ENCODE data around the gene KLHL3. TPM values are rescaled to one million over a fixed set of nuclear protein-coding genes. Genes with fewer than 3 reads are reported as not detected.
A peak's percentile ranks its signal among the peaks of the same experiment; 100 is the strongest.

Gene KLHL3
- total RNA-seq, 1 donor from 2014 or later: 6.8 TPM

DNA sequence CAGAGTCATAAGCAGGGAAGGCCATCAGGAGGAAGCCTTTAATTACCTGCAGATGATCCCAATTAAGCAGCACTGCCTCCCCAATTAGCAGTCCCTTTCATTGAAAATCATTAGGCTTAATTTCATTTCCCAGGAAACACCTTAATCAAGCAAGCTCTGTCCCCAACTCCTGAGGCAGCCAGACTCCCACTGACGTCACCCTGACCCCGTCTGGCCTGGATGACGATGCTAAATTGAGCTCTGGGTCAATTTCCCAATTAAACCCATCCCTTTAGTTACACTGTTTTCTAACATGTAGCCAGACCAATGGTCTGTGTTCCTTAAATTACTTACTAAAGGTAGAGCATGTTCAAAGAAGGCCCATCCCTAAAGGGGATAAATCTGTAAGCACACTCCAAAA, 152.8 kb downstream of the KLHL3 start:
- Histone ChIP-seq H3K27me3 (no peaks in the 10 kb centered on the region), H3K4me3 (no peak overlapping the region), H3K9me3 (no peaks in the 10 kb centered on the region), H3K4me1 (no peaks in the 10 kb centered on the region), H3K36me3 (no peaks in the 10 kb centered on the region), H3K27ac (no peak overlapping the region)
- intact Hi-C loops (cut with DNase I): no loop called here
- DNase-seq (no peak), ATAC-seq (no peak)
- TF ChIP-seq, protein P1, sequence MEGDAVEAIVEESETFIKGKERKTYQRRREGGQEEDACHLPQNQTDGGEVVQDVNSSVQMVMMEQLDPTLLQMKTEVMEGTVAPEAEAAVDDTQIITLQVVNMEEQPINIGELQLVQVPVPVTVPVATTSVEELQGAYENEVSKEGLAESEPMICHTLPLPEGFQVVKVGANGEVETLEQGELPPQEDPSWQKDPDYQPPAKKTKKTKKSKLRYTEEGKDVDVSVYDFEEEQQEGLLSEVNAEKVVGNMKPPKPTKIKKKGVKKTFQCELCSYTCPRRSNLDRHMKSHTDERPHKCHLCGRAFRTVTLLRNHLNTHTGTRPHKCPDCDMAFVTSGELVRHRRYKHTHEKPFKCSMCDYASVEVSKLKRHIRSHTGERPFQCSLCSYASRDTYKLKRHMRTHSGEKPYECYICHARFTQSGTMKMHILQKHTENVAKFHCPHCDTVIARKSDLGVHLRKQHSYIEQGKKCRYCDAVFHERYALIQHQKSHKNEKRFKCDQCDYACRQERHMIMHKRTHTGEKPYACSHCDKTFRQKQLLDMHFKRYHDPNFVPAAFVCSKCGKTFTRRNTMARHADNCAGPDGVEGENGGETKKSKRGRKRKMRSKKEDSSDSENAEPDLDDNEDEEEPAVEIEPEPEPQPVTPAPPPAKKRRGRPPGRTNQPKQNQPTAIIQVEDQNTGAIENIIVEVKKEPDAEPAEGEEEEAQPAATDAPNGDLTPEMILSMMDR (IDR thresholded peaks at IDR 0.05): no peak

DNA sequence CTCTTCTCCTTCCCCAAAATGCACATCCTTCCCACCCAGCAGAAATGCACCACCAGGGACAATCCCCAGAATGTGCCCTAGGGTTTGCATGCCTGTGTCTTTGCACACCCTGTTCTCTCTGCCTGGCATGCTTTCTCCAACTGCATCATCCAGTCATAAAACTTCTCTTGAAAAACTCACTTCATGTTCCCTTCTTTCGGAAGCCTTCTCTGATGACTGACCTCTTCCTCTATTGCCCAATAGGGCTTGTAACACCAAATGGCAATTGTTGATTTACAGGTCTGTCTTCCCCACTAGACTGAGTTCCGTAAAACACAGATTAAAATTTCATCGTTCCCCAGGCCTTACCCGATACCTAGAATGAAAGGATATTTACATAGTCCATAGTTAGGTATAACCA, 153.7 kb downstream of the KLHL3 start:
- TF ChIP-seq, protein P1 (IDR thresholded peaks at IDR 0.05): no peak
- DNase-seq (no peak), ATAC-seq (peak; percentile 63)
- Histone ChIP-seq H3K4me3 (no peak overlapping the region), H3K36me3 (no peaks in the 10 kb centered on the region), H3K27ac (no peak overlapping the region), H3K27me3 (no peaks in the 10 kb centered on the region), H3K4me1 (no peaks in the 10 kb centered on the region), H3K9me3 (no peaks in the 10 kb centered on the region)
- intact Hi-C loops (cut with DNase I): no loop called here

DNA sequence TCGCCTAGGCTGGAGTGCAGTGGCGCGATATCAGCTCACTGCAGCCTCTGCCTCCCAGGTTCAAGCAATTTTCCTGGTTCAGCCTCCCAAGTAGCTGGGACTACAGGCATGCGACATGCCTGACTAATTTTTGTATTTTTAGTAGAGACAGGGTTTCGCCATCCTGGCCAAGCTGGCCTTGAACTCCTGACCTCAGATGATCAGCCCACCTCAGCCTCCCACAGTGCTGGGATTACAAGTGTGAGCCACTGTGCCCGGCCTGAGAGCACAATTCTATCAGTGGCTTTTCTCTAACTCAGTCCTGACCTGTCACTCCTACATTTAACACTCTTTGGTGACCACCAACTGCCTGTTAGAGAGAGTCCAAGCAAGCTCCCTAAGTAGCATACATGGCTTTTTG, 154.1 kb downstream of the KLHL3 start:
- no peaks in the 10 kb centered on the region for H3K36me3 ChIP-seq
- H3K4me3 ChIP-seq: no peak overlapping the region
- DNase-seq (no peak), ATAC-seq (no peak)
- H3K27me3 ChIP-seq: no peaks in the 10 kb centered on the region
- intact Hi-C loops (cut with DNase I): no loop called here
- no peaks in the 10 kb centered on the region for H3K4me1 ChIP-seq
- TF ChIP-seq, protein P1 (IDR thresholded peaks at IDR 0.05): no peak
- no peaks in the 10 kb centered on the region for H3K9me3 ChIP-seq
- H3K27ac ChIP-seq: no peak overlapping the region

- Histone ChIP-seq H3K4me3 (no peak overlapping the region), H3K27me3 (no peaks in the 10 kb centered on the region), H3K27ac (no peak overlapping the region), H3K36me3 (no peaks in the 10 kb centered on the region), H3K9me3 (no peaks in the 10 kb centered on the region), H3K4me1 (no peaks in the 10 kb centered on the region)
- TF ChIP-seq, protein P1 (IDR thresholded peaks at IDR 0.05): no peak
- ATAC-seq: no peak
- DNase-seq: no peak
- intact Hi-C loops (cut with DNase I): no loop called here
These were observed 155.9 kb downstream of the KLHL3 start for GRCh38 chr5:137580030-137580429.

DNA sequence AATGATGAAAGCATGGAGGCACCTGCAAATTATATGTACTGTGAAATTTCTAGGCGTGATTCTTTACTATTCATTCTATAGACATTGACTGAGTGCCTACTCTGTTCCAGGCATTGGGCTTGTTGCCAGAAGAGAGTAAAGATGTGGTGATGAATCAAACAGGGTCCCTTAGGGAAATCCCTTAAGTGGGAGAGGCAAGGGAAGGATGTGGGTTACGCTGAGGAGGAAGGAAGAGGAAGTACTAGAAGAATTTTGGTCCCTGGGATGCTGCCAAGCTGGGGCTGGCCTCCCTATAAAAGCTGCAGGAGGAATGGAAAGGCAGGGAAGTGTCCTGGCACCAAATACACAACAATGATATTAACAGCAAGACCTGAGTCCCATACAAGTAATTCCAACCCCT, 160.0 kb downstream of the KLHL3 start:
- no peaks in the 10 kb centered on the region for H3K36me3 ChIP-seq
- H3K4me1 ChIP-seq: no peaks in the 10 kb centered on the region
- no peaks in the 10 kb centered on the region for H3K9me3 ChIP-seq
- no peaks in the 10 kb centered on the region for H3K27me3 ChIP-seq
- DNase-seq (no peak), ATAC-seq (no peak)
- intact Hi-C loops (cut with DNase I): no loop called here
- no peak overlapping the region for H3K27ac ChIP-seq
- TF ChIP-seq, protein P1 (IDR thresholded peaks at IDR 0.05): no peak
- no peak overlapping the region for H3K4me3 ChIP-seq

- no peak for DNase-seq
- Histone ChIP-seq H3K27me3 (no peaks in the 10 kb centered on the region), H3K9me3 (no peaks in the 10 kb centered on the region), H3K4me3 (no peak overlapping the region), H3K36me3 (no peaks in the 10 kb centered on the region), H3K4me1 (no peaks in the 10 kb centered on the region), H3K27ac (no peak overlapping the region)
- intact Hi-C loops (cut with DNase I): no loop called here
- TF ChIP-seq, protein P1 (IDR thresholded peaks at IDR 0.05): no peak
- no peak for ATAC-seq
These were observed 160.7 kb downstream of the KLHL3 start for GRCh38 chr5:137575211-137575610.

All from upper lobe of right lung (tissue), 1 donor.